Measurements from ENCODE around the gene TUT7.

DNA sequence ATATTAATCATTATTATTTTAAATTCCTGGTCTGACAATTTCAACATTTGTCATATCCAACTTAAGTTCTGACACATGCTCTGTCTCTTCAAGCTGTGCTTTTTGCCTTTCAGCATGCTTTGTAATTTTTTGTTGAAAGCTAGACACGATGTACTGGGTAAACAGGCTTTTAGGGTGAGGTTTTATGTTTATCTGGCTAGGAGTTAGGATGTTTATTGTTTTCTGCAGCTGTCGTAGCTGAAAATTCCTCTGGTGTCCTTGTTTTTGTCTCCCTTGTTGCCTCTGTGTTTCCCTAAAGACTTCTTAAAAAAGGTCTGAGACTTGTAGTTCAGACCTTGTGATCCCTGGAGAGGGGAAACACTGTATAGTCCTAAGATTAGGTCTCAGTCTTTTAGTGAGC is 20.6 kb downstream of the TUT7 start:
- TF ChIP-seq CTCF (IDR thresholded peaks at IDR 0.05) (no peak), POLR2AphosphoS5 (IDR thresholded peaks at IDR 0.05; ENCODE audit: low read depth, low read length) (no peak)
